Measurements from ENCODE around the gene OR2H2.

The OR2H2 gene

GRCh38 chr6:29628419-29629281 lies 43.7 kb downstream of the OR2H2 start:
- DNase-seq (ENCODE audit: insufficient read length, low spot score) (peak; percentile 80), FAIRE-seq (no peak)
- peak; percentile 67 for TF ChIP-seq CTCF (IDR thresholded peaks at IDR 0.05; ENCODE audit: insufficient read depth, missing control alignments)

- TF ChIP-seq CTCF (IDR thresholded peaks at IDR 0.05; ENCODE audit: insufficient read depth, missing control alignments): no peak
- FAIRE-seq: no peak
- DNase-seq (ENCODE audit: insufficient read length, low spot score): no peak
Observed at GRCh38 chr6:29629571-29629970, 44.6 kb downstream of the OR2H2 start.

GRCh38 chr6:29630315-29630714 lies 45.4 kb downstream of the OR2H2 start:
- DNase-seq (ENCODE audit: insufficient read length, low spot score): no peak
- FAIRE-seq: no peak
- TF ChIP-seq CTCF (IDR thresholded peaks at IDR 0.05; ENCODE audit: insufficient read depth, missing control alignments): no peak

GRCh38 chr6:29631209-29631810 lies 46.4 kb downstream of the OR2H2 start:
- DNase-seq (ENCODE audit: insufficient read length, low spot score): no peak
- no peak for TF ChIP-seq CTCF (IDR thresholded peaks at IDR 0.05; ENCODE audit: insufficient read depth, missing control alignments)
- no peak for FAIRE-seq

GRCh38 chr6:29631860-29632731 lies 47.2 kb downstream of the OR2H2 start:
- TF ChIP-seq CTCF (IDR thresholded peaks at IDR 0.05; ENCODE audit: insufficient read depth, missing control alignments): no peak
- DNase-seq (ENCODE audit: insufficient read length, low spot score) (peak; percentile 55), FAIRE-seq (no peak)

GRCh38 chr6:29632789-29633533 lies 48.0 kb downstream of the OR2H2 start, which contains the start of gene GABBR1:
TSS of gene GABBR1 (minus strand) at chr6:29633183. CDS start at chr6:29632385, 798 bp downstream.
- FAIRE-seq: no peak
- peak; percentile 88 for DNase-seq (ENCODE audit: insufficient read length, low spot score)
- TF ChIP-seq CTCF (IDR thresholded peaks at IDR 0.05; ENCODE audit: insufficient read depth, missing control alignments): no peak
